ENCODE data around the gene RASSF5. TPM values are rescaled to one million over a fixed set of nuclear protein-coding genes. Genes with fewer than 3 reads are reported as not detected.

The RASSF5 gene
- polyA plus RNA-seq, 1 of the 3 experiments (the other 2 are of a cell fraction) = 2.2 TPM

DNA sequence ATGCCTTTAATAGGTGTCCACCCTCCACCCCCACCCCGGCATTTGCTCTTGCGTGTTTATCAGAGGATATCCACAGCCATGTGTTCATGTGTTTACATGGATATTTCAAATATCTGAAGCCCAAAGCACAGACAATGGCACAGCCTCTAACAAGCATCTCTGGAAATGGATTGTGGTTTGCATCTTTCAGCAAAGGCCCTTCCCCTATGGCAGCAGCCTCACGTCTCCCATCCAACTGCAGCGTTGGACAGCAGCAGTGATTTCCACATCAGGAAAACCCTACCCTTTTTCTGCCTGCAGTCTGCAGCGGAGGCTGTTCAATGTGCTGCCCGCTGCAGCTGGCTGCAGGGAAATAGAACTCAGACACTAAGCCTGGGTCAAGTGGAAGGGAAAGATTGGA, 1.6 kb downstream of the RASSF5 start:
- no peak for TF ChIP-seq POLR2AphosphoS5 (IDR thresholded peaks at IDR 0.05; ENCODE audit: low read depth, low read length)
- TF ChIP-seq, protein P1, sequence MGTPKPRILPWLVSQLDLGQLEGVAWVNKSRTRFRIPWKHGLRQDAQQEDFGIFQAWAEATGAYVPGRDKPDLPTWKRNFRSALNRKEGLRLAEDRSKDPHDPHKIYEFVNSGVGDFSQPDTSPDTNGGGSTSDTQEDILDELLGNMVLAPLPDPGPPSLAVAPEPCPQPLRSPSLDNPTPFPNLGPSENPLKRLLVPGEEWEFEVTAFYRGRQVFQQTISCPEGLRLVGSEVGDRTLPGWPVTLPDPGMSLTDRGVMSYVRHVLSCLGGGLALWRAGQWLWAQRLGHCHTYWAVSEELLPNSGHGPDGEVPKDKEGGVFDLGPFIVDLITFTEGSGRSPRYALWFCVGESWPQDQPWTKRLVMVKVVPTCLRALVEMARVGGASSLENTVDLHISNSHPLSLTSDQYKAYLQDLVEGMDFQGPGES (IDR thresholded peaks at IDR 0.05; ENCODE audit: low read depth, low read length) = no peak
- no peak for TF ChIP-seq TCF12 (IDR thresholded peaks at IDR 0.05)
- TF ChIP-seq, protein P2, sequence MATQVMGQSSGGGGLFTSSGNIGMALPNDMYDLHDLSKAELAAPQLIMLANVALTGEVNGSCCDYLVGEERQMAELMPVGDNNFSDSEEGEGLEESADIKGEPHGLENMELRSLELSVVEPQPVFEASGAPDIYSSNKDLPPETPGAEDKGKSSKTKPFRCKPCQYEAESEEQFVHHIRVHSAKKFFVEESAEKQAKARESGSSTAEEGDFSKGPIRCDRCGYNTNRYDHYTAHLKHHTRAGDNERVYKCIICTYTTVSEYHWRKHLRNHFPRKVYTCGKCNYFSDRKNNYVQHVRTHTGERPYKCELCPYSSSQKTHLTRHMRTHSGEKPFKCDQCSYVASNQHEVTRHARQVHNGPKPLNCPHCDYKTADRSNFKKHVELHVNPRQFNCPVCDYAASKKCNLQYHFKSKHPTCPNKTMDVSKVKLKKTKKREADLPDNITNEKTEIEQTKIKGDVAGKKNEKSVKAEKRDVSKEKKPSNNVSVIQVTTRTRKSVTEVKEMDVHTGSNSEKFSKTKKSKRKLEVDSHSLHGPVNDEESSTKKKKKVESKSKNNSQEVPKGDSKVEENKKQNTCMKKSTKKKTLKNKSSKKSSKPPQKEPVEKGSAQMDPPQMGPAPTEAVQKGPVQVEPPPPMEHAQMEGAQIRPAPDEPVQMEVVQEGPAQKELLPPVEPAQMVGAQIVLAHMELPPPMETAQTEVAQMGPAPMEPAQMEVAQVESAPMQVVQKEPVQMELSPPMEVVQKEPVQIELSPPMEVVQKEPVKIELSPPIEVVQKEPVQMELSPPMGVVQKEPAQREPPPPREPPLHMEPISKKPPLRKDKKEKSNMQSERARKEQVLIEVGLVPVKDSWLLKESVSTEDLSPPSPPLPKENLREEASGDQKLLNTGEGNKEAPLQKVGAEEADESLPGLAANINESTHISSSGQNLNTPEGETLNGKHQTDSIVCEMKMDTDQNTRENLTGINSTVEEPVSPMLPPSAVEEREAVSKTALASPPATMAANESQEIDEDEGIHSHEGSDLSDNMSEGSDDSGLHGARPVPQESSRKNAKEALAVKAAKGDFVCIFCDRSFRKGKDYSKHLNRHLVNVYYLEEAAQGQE (IDR thresholded peaks at IDR 0.05; ENCODE audit: low read depth, low read length) = peak; percentile 76; the same call in 1 of the 2 replicates
- TF ChIP-seq TEAD4 (IDR thresholded peaks at IDR 0.05; ENCODE audit: borderline replicate concordance, insufficient read depth) = no peak
- CTCF ChIA-PET = interaction anchor here (1.3 to 1.9 kb wide), 2 partner anchors 18 to 36 kb away, joined by 5 to 7 read pairs; no protein-coding TSS in a partner anchor
- no peaks in the 10 kb centered on the region for H3K27me3 ChIP-seq (ENCODE audit: insufficient read depth)

DNA sequence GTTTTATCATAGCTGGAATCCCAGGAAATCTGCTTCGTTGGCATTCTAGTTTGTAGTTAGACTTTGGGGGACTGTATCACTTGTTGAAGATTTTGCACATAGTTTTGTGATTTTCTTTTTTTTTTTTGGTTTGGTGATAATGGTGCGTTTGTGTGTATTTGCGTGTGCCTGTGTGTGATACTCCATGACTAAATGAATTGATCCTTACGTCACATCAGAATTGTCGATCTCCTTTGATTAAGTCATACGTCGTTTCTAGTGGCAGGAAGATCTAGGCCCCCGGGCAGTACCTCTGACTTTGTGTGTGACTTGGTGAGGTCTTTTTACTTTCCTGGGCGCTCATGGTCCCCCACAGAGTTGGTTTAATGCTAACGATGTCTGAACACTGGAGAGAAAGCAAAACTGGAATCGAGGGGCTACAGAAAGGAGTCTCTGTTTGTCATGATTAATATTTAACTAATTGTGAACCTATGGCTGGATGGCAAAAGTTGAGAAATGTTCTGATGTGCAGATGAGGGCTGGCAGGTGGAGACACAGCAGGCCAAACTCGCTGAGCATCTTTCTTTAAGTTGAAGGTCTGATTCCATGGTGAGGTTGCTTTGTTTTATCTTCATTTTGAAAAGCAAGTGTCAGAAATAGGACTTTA, 2.4 kb downstream of the RASSF5 start:
- H3K36me3 ChIP-seq (replicated peaks in 1 of 2; ENCODE audit: control insufficient read depth in 1 of 2, insufficient read depth in 2 of 2, low read length in 1 of 2) = no peaks in the 10 kb centered on the region
- H3K79me2 ChIP-seq (ENCODE audit: insufficient read depth) = no peaks in the 10 kb centered on the region
- no peak overlapping the region for H3K9ac ChIP-seq
- no peaks in the 10 kb centered on the region for H4K20me1 ChIP-seq (ENCODE audit: insufficient read depth)
- H3K9me3 ChIP-seq = no peaks in the 10 kb centered on the region
- no peak overlapping the region for H3K27ac ChIP-seq (ENCODE audit: low read depth in 2 of 2, low read length in 1 of 2)
- H2AFZ ChIP-seq (ENCODE audit: low read depth) = no peak overlapping the region
- POLR2A ChIA-PET = no interaction called here
- H3K4me1 ChIP-seq (ENCODE audit: control insufficient read depth in 1 of 2, insufficient read depth in 2 of 2, low read depth in 1 of 2, low read length in 1 of 2) = peaks cover 15 to 20% of the 10 kb centered on the region in 2 experiments; a peak in 2 of 4 replicates
- 83% methylated on average over 12 of the region's 12 CpGs for WGBS (ENCODE audit: low lambda C conversion rate)
- H3K9me2 ChIP-seq = no peaks in the 10 kb centered on the region
- no peak for DNase-seq
- CTCF ChIA-PET = interaction anchor here (0.6 to 1.9 kb wide), 3 partner anchors 10 to 35 kb away, joined by 3 to 7 read pairs (median 5); no protein-coding TSS in a partner anchor
- no peak overlapping the region for H3K4me3 ChIP-seq (ENCODE audit: low read depth in 2 of 2, low read length in 1 of 2)
- peaks cover 5% of the 10 kb centered on the region for H3F3A ChIP-seq (replicated peaks; ENCODE audit: insufficient read depth)
- H3K4me2 ChIP-seq = no peak overlapping the region
- H3K27me3 ChIP-seq (ENCODE audit: insufficient read depth) = no peaks in the 10 kb centered on the region
- TF ChIP-seq, protein P3, sequence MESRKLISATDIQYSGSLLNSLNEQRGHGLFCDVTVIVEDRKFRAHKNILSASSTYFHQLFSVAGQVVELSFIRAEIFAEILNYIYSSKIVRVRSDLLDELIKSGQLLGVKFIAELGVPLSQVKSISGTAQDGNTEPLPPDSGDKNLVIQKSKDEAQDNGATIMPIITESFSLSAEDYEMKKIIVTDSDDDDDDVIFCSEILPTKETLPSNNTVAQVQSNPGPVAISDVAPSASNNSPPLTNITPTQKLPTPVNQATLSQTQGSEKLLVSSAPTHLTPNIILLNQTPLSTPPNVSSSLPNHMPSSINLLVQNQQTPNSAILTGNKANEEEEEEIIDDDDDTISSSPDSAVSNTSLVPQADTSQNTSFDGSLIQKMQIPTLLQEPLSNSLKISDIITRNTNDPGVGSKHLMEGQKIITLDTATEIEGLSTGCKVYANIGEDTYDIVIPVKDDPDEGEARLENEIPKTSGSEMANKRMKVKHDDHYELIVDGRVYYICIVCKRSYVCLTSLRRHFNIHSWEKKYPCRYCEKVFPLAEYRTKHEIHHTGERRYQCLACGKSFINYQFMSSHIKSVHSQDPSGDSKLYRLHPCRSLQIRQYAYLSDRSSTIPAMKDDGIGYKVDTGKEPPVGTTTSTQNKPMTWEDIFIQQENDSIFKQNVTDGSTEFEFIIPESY (IDR thresholded peaks at IDR 0.05; ENCODE audit: borderline replicate concordance, low read depth) = no peak
- no peak for TF ChIP-seq RAD21 (IDR thresholded peaks at IDR 0.05; ENCODE audit: low read length)
- TF ChIP-seq CHD2 (IDR thresholded peaks at IDR 0.05; ENCODE audit: low read length, partially characterized antibody) = no peak
- TF ChIP-seq RCOR1 (IDR thresholded peaks at IDR 0.05; ENCODE audit: low read length) = no peak
- TF ChIP-seq, protein P4, sequence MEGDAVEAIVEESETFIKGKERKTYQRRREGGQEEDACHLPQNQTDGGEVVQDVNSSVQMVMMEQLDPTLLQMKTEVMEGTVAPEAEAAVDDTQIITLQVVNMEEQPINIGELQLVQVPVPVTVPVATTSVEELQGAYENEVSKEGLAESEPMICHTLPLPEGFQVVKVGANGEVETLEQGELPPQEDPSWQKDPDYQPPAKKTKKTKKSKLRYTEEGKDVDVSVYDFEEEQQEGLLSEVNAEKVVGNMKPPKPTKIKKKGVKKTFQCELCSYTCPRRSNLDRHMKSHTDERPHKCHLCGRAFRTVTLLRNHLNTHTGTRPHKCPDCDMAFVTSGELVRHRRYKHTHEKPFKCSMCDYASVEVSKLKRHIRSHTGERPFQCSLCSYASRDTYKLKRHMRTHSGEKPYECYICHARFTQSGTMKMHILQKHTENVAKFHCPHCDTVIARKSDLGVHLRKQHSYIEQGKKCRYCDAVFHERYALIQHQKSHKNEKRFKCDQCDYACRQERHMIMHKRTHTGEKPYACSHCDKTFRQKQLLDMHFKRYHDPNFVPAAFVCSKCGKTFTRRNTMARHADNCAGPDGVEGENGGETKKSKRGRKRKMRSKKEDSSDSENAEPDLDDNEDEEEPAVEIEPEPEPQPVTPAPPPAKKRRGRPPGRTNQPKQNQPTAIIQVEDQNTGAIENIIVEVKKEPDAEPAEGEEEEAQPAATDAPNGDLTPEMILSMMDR (IDR thresholded peaks at IDR 0.05) = no peak
- TF ChIP-seq, protein P1 (IDR thresholded peaks at IDR 0.05; ENCODE audit: low read depth, low read length) = no peak
- no peak for TF ChIP-seq TAF1 (IDR thresholded peaks at IDR 0.05; ENCODE audit: borderline replicate concordance, low read depth, low read length)
- TF ChIP-seq, protein P5, sequence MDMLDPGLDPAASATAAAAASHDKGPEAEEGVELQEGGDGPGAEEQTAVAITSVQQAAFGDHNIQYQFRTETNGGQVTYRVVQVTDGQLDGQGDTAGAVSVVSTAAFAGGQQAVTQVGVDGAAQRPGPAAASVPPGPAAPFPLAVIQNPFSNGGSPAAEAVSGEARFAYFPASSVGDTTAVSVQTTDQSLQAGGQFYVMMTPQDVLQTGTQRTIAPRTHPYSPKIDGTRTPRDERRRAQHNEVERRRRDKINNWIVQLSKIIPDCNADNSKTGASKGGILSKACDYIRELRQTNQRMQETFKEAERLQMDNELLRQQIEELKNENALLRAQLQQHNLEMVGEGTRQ (IDR thresholded peaks at IDR 0.05; ENCODE audit: borderline replicate concordance, low read depth, low read length) = no peak
- TF ChIP-seq, protein P6, sequence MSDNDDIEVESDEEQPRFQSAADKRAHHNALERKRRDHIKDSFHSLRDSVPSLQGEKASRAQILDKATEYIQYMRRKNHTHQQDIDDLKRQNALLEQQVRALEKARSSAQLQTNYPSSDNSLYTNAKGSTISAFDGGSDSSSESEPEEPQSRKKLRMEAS (IDR thresholded peaks at IDR 0.05; ENCODE audit: low read depth) = no peak

More for the DNA sequence above, 1.6 kb downstream of the RASSF5 start:
- Histone ChIP-seq H3K4me3 (ENCODE audit: low read depth in 2 of 2, low read length in 1 of 2) (no peak overlapping the region), H4K20me1 (ENCODE audit: insufficient read depth) (no peaks in the 10 kb centered on the region), H3K4me2 (peak overlapping the region; percentile 38; the same call in 1 of the 2 replicates), H3F3A (replicated peaks; ENCODE audit: insufficient read depth) (peaks cover 10% of the 10 kb centered on the region), H3K4me1 (ENCODE audit: control insufficient read depth in 1 of 2, insufficient read depth in 2 of 2, low read depth in 1 of 2, low read length in 1 of 2) (peaks cover 18 to 21% of the 10 kb centered on the region in 2 experiments; a peak in 2 of 4 replicates), H2AFZ (ENCODE audit: low read depth) (no peak overlapping the region), H3K36me3 (replicated peaks in 1 of 2; ENCODE audit: control insufficient read depth in 1 of 2, insufficient read depth in 2 of 2, low read length in 1 of 2) (no peaks in the 10 kb centered on the region), H3K9ac (no peak overlapping the region), H3K79me2 (ENCODE audit: insufficient read depth) (no peaks in the 10 kb centered on the region), H3K27ac (ENCODE audit: low read depth in 2 of 2, low read length in 1 of 2) (no peak overlapping the region), H3K9me2 (no peaks in the 10 kb centered on the region), H3K9me3 (no peaks in the 10 kb centered on the region)
- WGBS (ENCODE audit: low lambda C conversion rate) = 81% methylated on average over 6 of the region's 6 CpGs
- DNase-seq = no peak
- POLR2A ChIA-PET = no interaction called here
